ENCODE results near the gene OR7G3.

The OR7G3 gene

DNA sequence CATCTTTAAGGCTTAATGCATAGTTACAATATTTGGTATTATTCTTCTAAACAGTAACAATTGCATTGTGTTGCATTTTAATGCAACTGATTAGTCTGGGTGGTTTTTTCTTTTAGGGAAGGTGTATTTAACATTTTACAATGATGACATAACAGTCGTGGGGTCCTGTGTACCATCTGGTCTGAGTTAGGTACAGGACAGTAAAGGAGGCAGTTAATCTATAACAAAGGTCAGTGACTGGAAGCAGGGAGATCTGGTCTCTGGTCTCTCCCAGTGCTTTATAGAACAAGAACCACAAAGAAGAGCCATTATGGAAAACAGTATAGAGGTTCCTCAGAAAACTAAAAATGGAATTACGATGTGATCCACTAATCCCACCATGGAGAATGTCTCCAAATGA lies 16.8 kb downstream of the OR7G3 start:
- H3K36me3 ChIP-seq (ENCODE audit: control insufficient read depth, insufficient read depth, low read length), result no peaks in the 10 kb centered on the region

GRCh38 chr19:9107375-9107774 lies 19.4 kb downstream of the OR7G3 start, which contains the start of gene OR7G2:
Gene OR7G2, minus strand, starts transcription at chr19:9107475. Its CDS starts 4,232 bp downstream, at chr19:9103243.
- WGBS, 2 experiments (ENCODE audit: insufficient coverage in 2 of 2), result 76 to 100% methylated on average over 1 to 4 of the region's 8 CpGs
- Histone ChIP-seq H3K27ac (ENCODE audit: low read depth, low read length, severe bottlenecking) (no peak within 1 kb of the TSS), H3K4me3 (ENCODE audit: extremely low read depth, insufficient read depth, low read length, poor library complexity, severe bottlenecking) (no peak within 1 kb of the TSS), H3K4me1 (ENCODE audit: control insufficient read depth, insufficient read depth, low read length, poor library complexity, severe bottlenecking) (no peaks in the 10 kb centered on the region), H3K36me3 (ENCODE audit: control insufficient read depth, insufficient read depth, low read length) (no peaks in the 10 kb centered on the region), H3K9me3 (ENCODE audit: control insufficient read depth, low read length) (peaks cover 18% of the 10 kb centered on the region)

More for the DNA sequence above, 16.8 kb downstream of the OR7G3 start:
- Histone ChIP-seq H3K4me1 (ENCODE audit: control insufficient read depth, insufficient read depth, low read length, poor library complexity, severe bottlenecking) (no peaks in the 10 kb centered on the region), H3K4me3 (ENCODE audit: extremely low read depth, insufficient read depth, low read length, poor library complexity, severe bottlenecking) (no peak overlapping the region), H3K27ac (ENCODE audit: low read depth, low read length, severe bottlenecking) (no peak overlapping the region), H3K9me3 (ENCODE audit: control insufficient read depth, low read length) (peaks cover 12% of the 10 kb centered on the region)
- WGBS, 2 experiments (ENCODE audit: insufficient coverage in 2 of 2), result 55% methylated on average over 1 of the region's 2 CpGs; no CpG with 5 or more reads in 1 of the 2 experiments

- no peak within 1 kb of the TSS for H3K27ac ChIP-seq (ENCODE audit: low read depth, low read length, severe bottlenecking)
- WGBS, 2 experiments (ENCODE audit: insufficient coverage in 2 of 2), result 56 to 80% methylated on average over 1 to 2 of the region's 2 CpGs
- H3K4me1 ChIP-seq (ENCODE audit: control insufficient read depth, insufficient read depth, low read length, poor library complexity, severe bottlenecking), result no peaks in the 10 kb centered on the region
These were observed 40.0 kb downstream of the OR7G3 start, which contains the start of gene OR1M1 for GRCh38 chr19:9086761-9087160. Gene OR1M1, plus strand, starts transcription at chr19:9087061. Its CDS starts 6,184 bp downstream, at chr19:9093245.

GRCh38 chr19:9078651-9079050 lies 48.1 kb downstream of the OR7G3 start:
- Histone ChIP-seq H3K9me3 (ENCODE audit: control insufficient read depth, low read length) (no peaks in the 10 kb centered on the region), H3K4me3 (ENCODE audit: extremely low read depth, insufficient read depth, low read length, poor library complexity, severe bottlenecking) (no peak overlapping the region), H3K4me1 (ENCODE audit: control insufficient read depth, insufficient read depth, low read length, poor library complexity, severe bottlenecking) (peaks cover 6% of the 10 kb centered on the region), H3K36me3 (ENCODE audit: control insufficient read depth, insufficient read depth, low read length) (no peaks in the 10 kb centered on the region), H3K27ac (ENCODE audit: low read depth, low read length, severe bottlenecking) (no peak overlapping the region)
- WGBS, 2 experiments (ENCODE audit: insufficient coverage in 2 of 2), result 73 to 100% methylated on average over 2 to 3 of the region's 4 CpGs

More at GRCh38 chr19:9086761-9087160, 40.0 kb downstream of the OR7G3 start, which contains the start of gene OR1M1:
- Histone ChIP-seq H3K4me3 (ENCODE audit: extremely low read depth, insufficient read depth, low read length, poor library complexity, severe bottlenecking) (no peak within 1 kb of the TSS), H3K36me3 (ENCODE audit: control insufficient read depth, insufficient read depth, low read length) (no peaks in the 10 kb centered on the region), H3K9me3 (ENCODE audit: control insufficient read depth, low read length) (no peaks in the 10 kb centered on the region)

- Histone ChIP-seq H3K4me1 (ENCODE audit: control insufficient read depth, insufficient read depth, low read length, poor library complexity, severe bottlenecking) (peaks cover 6% of the 10 kb centered on the region), H3K9me3 (ENCODE audit: control insufficient read depth, low read length) (no peaks in the 10 kb centered on the region), H3K36me3 (ENCODE audit: control insufficient read depth, insufficient read depth, low read length) (no peaks in the 10 kb centered on the region), H3K27ac (ENCODE audit: low read depth, low read length, severe bottlenecking) (no peak overlapping the region), H3K4me3 (ENCODE audit: extremely low read depth, insufficient read depth, low read length, poor library complexity, severe bottlenecking) (no peak overlapping the region)
- 88 to 94% methylated on average over 10 of the region's 10 CpGs for WGBS, 2 experiments (ENCODE audit: insufficient coverage in 2 of 2)
These were observed 49.8 kb downstream of the OR7G3 start for GRCh38 chr19:9076901-9077300.

All from mesodermal cell (in vitro differentiated cells).